Fibroblast of villous mesenchyme (primary cell): ENCODE measurements around the gene SNAPC2. TPM values are rescaled to one million over a fixed set of nuclear protein-coding genes. Genes with fewer than 3 reads are reported as not detected.

Experiments
- DNase-seq: peaks from one replicate; pipeline ENCODE4 v3.0.0-alpha.2; 2010; ENCODE audit warnings: low read depth
- H3K4me3 ChIP-seq: 2 replicates; pipeline ENCODE4 v1.5.1; 2011; ENCODE audit warnings: low read depth, mild to moderate bottlenecking, low read length
- total RNA-seq: library from RNA; depleted of rRNA; stranded (reverse); fragments of >200 nt; gene quantifications from 2 replicates; pipeline ENCODE4 v1.2.3, GENCODE V29; 2012
- TF ChIP-seq, protein P1 (sequence below): IDR thresholded peaks from 2 replicates; pipeline ENCODE4 v1.5.1; 2012; ENCODE audit warnings: low read depth, mild to moderate bottlenecking, low read length; ENCODE audit not compliant: insufficient read depth

SNAPC2 gene, protein sequence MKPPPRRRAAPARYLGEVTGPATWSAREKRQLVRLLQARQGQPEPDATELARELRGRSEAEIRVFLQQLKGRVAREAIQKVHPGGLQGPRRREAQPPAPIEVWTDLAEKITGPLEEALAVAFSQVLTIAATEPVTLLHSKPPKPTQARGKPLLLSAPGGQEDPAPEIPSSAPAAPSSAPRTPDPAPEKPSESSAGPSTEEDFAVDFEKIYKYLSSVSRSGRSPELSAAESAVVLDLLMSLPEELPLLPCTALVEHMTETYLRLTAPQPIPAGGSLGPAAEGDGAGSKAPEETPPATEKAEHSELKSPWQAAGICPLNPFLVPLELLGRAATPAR
- 17.7 and 23.5 TPM in 2 replicates for total RNA-seq

DNA sequence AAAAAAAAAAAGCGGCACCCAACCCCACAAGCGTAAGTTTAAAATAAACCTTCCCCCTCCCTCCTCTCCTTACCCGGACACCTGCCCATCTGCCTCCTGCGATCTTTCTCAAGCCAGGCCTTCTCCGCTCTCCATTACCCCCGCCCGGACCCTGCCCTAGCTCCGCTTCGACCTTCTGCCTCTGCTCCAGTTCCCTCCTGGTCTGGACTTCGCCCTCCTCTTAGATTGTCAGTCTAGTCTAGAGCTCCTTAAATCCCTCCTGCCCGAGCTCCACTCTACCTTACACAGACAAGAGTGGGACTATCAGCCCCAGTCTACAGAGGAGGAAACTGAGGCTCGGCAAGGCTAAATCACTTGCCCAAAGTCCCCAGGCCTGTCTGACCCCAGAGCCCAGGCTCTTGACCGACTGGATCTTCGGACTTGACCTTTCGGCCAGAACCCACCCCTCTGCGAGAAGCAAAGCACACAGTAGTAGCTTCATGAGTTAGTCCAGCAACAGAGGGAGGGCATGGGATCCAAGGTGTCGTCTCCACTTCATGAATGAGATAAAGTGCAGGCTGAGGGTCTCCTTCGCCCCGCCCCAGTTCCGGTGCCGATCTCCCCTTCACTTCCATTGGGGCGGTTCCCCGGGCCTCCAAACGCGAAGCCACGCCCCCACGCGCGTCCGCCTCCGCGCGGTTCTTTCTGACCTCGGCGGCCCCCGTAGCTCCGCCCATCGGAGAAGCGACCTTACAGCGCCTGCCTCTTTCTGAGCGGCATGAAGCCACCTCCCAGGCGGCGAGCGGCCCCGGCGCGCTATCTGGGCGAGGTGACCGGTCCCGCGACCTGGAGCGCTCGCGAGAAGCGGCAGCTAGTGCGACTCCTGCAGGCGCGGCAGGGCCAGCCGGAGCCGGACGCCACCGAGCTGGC lies at the start of gene SNAPC2:
TSS of gene SNAPC2 (plus strand) at position 729 of the 909 bp plus-strand sequence. CDS start at position 758, 29 bp downstream.
- DNase-seq, result peak; percentile 95
- TF ChIP-seq, protein P1, sequence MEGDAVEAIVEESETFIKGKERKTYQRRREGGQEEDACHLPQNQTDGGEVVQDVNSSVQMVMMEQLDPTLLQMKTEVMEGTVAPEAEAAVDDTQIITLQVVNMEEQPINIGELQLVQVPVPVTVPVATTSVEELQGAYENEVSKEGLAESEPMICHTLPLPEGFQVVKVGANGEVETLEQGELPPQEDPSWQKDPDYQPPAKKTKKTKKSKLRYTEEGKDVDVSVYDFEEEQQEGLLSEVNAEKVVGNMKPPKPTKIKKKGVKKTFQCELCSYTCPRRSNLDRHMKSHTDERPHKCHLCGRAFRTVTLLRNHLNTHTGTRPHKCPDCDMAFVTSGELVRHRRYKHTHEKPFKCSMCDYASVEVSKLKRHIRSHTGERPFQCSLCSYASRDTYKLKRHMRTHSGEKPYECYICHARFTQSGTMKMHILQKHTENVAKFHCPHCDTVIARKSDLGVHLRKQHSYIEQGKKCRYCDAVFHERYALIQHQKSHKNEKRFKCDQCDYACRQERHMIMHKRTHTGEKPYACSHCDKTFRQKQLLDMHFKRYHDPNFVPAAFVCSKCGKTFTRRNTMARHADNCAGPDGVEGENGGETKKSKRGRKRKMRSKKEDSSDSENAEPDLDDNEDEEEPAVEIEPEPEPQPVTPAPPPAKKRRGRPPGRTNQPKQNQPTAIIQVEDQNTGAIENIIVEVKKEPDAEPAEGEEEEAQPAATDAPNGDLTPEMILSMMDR, result no peak

DNA sequence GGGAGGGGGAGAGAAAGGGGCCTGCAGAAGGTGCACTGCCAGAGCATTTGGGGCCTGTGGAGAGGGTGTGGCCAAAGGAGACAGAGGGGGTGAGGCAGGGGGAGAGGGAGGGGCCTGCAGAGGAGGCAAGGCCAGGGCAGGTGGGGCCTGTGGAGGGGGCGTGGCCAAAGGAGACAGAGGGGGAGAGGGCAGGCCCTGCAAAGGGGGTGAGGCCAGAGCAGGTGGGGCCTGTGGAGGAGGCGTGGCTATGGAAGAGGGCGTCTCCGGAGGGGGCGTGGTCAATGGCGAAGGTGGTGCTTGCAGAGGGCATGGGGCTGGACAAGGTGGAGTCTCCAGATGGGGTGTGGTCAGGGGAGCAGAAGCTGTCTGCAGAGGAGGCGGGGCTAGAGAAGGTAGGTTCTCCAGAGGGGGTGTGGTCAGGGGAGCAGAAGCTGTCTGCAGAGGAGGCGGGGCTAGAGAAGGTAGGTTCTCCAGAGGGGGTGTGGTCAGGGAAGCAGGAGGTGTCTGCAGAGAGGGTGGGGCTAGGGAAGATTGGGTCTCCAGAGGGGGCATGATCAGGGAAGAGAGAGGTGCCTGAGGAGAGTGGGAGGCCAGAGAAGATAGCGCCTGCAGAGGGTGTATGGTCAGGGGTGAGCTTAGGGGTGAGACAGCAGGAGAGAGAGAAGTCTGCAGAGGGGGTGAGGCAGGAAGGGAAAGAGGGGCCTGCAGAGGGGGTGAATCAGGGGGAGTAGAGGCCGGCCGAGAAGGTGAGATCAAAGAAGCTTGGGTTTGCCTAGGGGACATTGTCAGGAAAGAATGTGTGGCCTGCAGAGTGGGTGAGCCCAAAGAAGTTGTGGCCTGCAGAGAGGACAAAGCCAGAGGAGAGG lies 49.3 kb upstream of the SNAPC2 start:
- no peak overlapping the region for H3K4me3 ChIP-seq
- TF ChIP-seq, protein P1, result no peak
- peak; percentile 50 for DNase-seq

More for the DNA sequence above, at the start of gene SNAPC2:
- H3K4me3 ChIP-seq, result peak within 1 kb of the TSS; percentile 75

GRCh38 chr19:7871437-7872305 lies 48.5 kb upstream of the SNAPC2 start:
- TF ChIP-seq, protein P1, result no peak
- peak overlapping the region; percentile 56 for H3K4me3 ChIP-seq

DNA sequence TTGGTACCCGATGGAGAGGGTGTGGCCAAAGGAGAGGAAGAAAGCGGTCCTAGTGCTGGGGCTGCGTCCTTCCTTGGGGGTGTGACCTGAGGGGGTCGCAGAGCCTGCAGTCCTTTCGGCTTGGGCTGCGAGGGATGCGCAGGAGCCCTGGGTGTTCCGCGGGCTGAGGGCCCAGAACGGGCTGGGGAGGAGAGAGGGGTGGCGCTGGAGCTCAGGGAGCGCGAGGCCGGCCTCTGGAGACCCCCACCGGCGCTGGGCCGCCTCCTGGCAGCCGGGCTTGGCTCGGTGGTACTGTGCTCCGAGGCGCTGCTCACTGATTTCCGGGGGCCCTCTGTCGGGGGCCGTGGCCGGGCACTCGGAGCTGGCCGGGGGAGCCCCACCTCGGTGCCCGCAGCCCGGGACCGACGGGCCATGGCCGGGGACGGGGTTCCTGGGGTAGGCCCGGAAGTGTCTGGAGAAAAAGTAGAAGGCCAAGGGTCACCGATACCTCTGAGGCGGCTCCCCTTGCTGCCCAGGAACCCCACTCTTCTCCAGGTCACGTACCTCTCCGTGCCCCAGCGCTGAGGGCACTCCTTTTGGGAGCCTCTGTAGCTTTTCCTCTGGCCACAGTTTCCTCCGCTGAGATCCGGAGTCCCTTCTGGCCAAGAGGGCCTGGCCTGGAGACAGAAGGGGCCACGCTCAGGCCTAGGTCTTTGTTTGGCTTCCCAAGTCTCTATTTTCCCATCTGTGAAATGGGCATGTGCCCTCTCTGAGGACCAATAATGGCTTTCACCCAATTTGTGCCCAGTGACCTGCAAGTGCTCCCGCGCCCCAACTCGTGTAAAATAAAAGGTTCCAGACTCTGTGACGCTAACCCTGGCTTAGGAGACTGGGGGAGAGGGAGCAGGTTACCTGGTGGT lies 47.6 kb upstream of the SNAPC2 start:
- peak overlapping the region; percentile 56 for H3K4me3 ChIP-seq
- TF ChIP-seq, protein P1, result no peak
- no peak for DNase-seq

More at GRCh38 chr19:7871437-7872305, 48.5 kb upstream of the SNAPC2 start:
- DNase-seq, result peak; percentile 89

DNA sequence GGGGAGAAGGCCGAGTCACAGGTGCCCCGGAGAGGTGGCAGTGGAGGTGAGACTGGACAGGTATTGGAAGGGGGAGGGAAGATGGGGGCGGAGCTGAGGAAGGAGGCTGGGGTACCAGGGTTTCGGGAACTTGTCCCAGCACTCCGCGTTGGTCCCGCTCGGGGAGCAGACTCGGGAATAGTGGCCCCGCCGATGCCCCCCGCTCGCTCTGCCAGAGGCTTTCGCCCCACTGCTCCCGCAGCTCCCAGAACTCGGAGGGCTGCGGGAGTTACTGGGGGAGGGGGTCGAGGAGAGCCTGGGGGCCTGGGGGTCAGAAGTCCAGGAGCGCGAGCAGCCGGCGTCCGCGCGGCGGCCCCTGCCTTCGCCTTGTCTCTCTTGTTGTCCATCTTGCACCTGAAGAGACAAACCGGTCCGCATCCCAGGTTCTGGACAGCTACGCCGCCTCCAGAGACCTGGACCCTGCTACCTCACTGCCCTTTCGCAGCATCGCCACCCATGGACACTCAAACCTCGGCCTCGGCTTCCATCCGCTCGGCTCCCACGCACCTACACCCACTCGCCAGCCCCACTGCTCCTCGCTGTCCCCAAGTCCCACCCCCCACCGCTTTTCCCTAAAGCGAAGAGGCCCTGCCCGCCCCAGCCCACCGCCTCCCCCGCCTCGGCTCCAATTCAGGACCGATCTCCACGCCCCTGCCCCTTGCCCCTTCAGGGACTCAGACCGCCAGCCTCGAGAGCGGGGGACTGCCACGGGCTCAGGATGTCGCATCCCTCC lies 46.6 kb upstream of the SNAPC2 start:
- TF ChIP-seq, protein P1, result no peak
- no peak for DNase-seq
- no peak overlapping the region for H3K4me3 ChIP-seq
